ENCODE measurements around the gene SLC6A6.

The SLC6A6 gene

GRCh38 chr3:14376348-14377043 lies 25.9 kb upstream of the SLC6A6 start:
- no peaks in the 10 kb centered on the region for H3K9me3 ChIP-seq (ENCODE audit: control insufficient read depth, low read length)
- peak overlapping the region; percentile 63 for H4K8ac ChIP-seq (ENCODE audit: low read length)
- H3K14ac ChIP-seq (ENCODE audit: low read length in 2 of 2), result no peak overlapping the region
- H3K27me3 ChIP-seq (ENCODE audit: control insufficient read depth in 1 of 2, insufficient read depth in 1 of 2, low read length in 2 of 2), result peaks cover 0 to 8% of the 10 kb centered on the region in 2 experiments
- no peaks in the 10 kb centered on the region for H3K79me1 ChIP-seq (replicated peaks; ENCODE audit: low read length, poor library complexity, severe bottlenecking)
- H3K4me1 ChIP-seq (ENCODE audit: control insufficient read depth, insufficient read depth, low read depth, low read length), result peaks cover 20% of the 10 kb centered on the region
- H2AK5ac ChIP-seq (ENCODE audit: low read length, severe bottlenecking), result no peak overlapping the region
- H3K4me2 ChIP-seq (ENCODE audit: low read length, poor library complexity, severe bottlenecking), result no peak overlapping the region
- 67% methylated on average over 9 of the region's 9 CpGs for whole genome bisulfite sequencing
- H3K36me3 ChIP-seq (ENCODE audit: control insufficient read depth in 1 of 2, insufficient read depth in 2 of 2, low read depth in 1 of 2, low read length in 2 of 2), result no peaks in the 10 kb centered on the region
- H2BK5ac ChIP-seq (ENCODE audit: low read depth, low read length, poor library complexity, severe bottlenecking), result no peak overlapping the region
- H2AFZ ChIP-seq (ENCODE audit: low read depth, low read length), result no peak overlapping the region
- no peak for DNase-seq
- peak overlapping the region; percentile 0 for H4K91ac ChIP-seq (ENCODE audit: low read length)
- no peak overlapping the region for H3K4ac ChIP-seq (ENCODE audit: low read depth in 1 of 2, low read length in 2 of 2)
- peak overlapping the region; percentile 38 for H2BK15ac ChIP-seq (ENCODE audit: low read depth, poor library complexity, severe bottlenecking)
- no peak overlapping the region for H3K9ac ChIP-seq (ENCODE audit: low read length)
- no peak overlapping the region for H3K27ac ChIP-seq (ENCODE audit: low read length, poor library complexity, severe bottlenecking)
- H3K4me3 ChIP-seq (ENCODE audit: insufficient read depth in 1 of 2, low read depth in 1 of 2, low read length in 2 of 2), result no peak overlapping the region
- no peak overlapping the region for H3K23ac ChIP-seq (ENCODE audit: low read length in 2 of 2)
- no peak overlapping the region for H3K18ac ChIP-seq (ENCODE audit: low read depth in 1 of 2, low read length in 2 of 2)
- H2BK12ac ChIP-seq (ENCODE audit: low read length in 2 of 2), result no peak overlapping the region
- H2BK120ac ChIP-seq (ENCODE audit: low read depth, low read length), result no peak overlapping the region

- H3K4me3 ChIP-seq (ENCODE audit: insufficient read depth in 1 of 2, low read depth in 1 of 2, low read length in 2 of 2), result no peak overlapping the region
- no peak overlapping the region for H3K9ac ChIP-seq (ENCODE audit: low read length)
- no peak overlapping the region for H2BK12ac ChIP-seq (ENCODE audit: low read length in 2 of 2)
- WGBS, result 93% methylated on average over 5 of the region's 6 CpGs
- H3K27me3 ChIP-seq (ENCODE audit: control insufficient read depth in 1 of 2, insufficient read depth in 1 of 2, low read length in 2 of 2), result peaks cover 0 to 11% of the 10 kb centered on the region in 2 experiments
- H2BK15ac ChIP-seq (ENCODE audit: low read depth, poor library complexity, severe bottlenecking), result peak overlapping the region; percentile 38
- no peak overlapping the region for H2BK120ac ChIP-seq (ENCODE audit: low read depth, low read length)
- H3K36me3 ChIP-seq (ENCODE audit: control insufficient read depth in 1 of 2, insufficient read depth in 2 of 2, low read depth in 1 of 2, low read length in 2 of 2), result no peaks in the 10 kb centered on the region
- no peak overlapping the region for H3K23ac ChIP-seq (ENCODE audit: low read length in 2 of 2)
- H3K79me1 ChIP-seq (replicated peaks; ENCODE audit: low read length, poor library complexity, severe bottlenecking), result no peaks in the 10 kb centered on the region
- no peak overlapping the region for H2AFZ ChIP-seq (ENCODE audit: low read depth, low read length)
- H3K14ac ChIP-seq (ENCODE audit: low read length in 2 of 2), result no peak overlapping the region
- H2BK5ac ChIP-seq (ENCODE audit: low read depth, low read length, poor library complexity, severe bottlenecking), result no peak overlapping the region
- H3K27ac ChIP-seq (ENCODE audit: low read length, poor library complexity, severe bottlenecking), result no peak overlapping the region
- no peak overlapping the region for H2AK5ac ChIP-seq (ENCODE audit: low read length, severe bottlenecking)
- H3K18ac ChIP-seq (ENCODE audit: low read depth in 1 of 2, low read length in 2 of 2), result no peak overlapping the region
- peak overlapping the region; percentile 63 for H4K8ac ChIP-seq (ENCODE audit: low read length)
- DNase-seq, result no peak
- peak overlapping the region; percentile 0 for H4K91ac ChIP-seq (ENCODE audit: low read length)
- H3K4ac ChIP-seq (ENCODE audit: low read depth in 1 of 2, low read length in 2 of 2), result no peak overlapping the region
- no peaks in the 10 kb centered on the region for H3K9me3 ChIP-seq (ENCODE audit: control insufficient read depth, low read length)
- peaks cover 14% of the 10 kb centered on the region for H3K4me1 ChIP-seq (ENCODE audit: control insufficient read depth, insufficient read depth, low read depth, low read length)
- H3K4me2 ChIP-seq (ENCODE audit: low read length, poor library complexity, severe bottlenecking), result no peak overlapping the region
Measured at GRCh38 chr3:14377044-14377837, 25.2 kb upstream of the SLC6A6 start.

DNA sequence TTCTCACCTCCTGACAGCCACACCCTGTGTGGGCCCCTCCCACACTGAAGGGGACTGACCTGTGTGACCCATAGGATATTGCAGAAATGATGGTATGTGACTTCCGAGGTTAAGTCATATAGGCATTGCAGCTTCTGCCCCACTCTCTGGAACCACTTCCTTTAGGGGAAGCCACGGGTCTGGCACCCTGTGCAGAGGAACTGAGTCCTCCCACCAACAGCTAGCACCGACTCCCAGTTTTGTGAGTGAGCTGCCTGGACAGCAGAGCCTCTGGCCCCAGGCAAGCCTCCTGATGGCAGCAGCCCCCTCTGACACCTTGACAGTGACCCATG lies 24.6 kb upstream of the SLC6A6 start:
- Histone ChIP-seq H2BK120ac (ENCODE audit: low read depth, low read length) (no peak overlapping the region), H3K4me3 (ENCODE audit: insufficient read depth in 1 of 2, low read depth in 1 of 2, low read length in 2 of 2) (no peak overlapping the region), H3K4me1 (ENCODE audit: control insufficient read depth, insufficient read depth, low read depth, low read length) (peaks cover 9% of the 10 kb centered on the region), H3K27ac (ENCODE audit: low read length, poor library complexity, severe bottlenecking) (no peak overlapping the region), H3K14ac (ENCODE audit: low read length in 2 of 2) (no peak overlapping the region), H2BK5ac (ENCODE audit: low read depth, low read length, poor library complexity, severe bottlenecking) (no peak overlapping the region), H2BK15ac (ENCODE audit: low read depth, poor library complexity, severe bottlenecking) (no peak overlapping the region), H3K9me3 (ENCODE audit: control insufficient read depth, low read length) (no peaks in the 10 kb centered on the region), H2AK5ac (ENCODE audit: low read length, severe bottlenecking) (no peak overlapping the region), H2AFZ (ENCODE audit: low read depth, low read length) (no peak overlapping the region), H3K23ac (ENCODE audit: low read length in 2 of 2) (no peak overlapping the region), H3K18ac (ENCODE audit: low read depth in 1 of 2, low read length in 2 of 2) (no peak overlapping the region), H4K91ac (ENCODE audit: low read length) (no peak overlapping the region), H3K4ac (ENCODE audit: low read depth in 1 of 2, low read length in 2 of 2) (no peak overlapping the region), H3K36me3 (ENCODE audit: control insufficient read depth in 1 of 2, insufficient read depth in 2 of 2, low read depth in 1 of 2, low read length in 2 of 2) (no peaks in the 10 kb centered on the region), H3K79me1 (replicated peaks; ENCODE audit: low read length, poor library complexity, severe bottlenecking) (no peaks in the 10 kb centered on the region), H3K27me3 (ENCODE audit: control insufficient read depth in 1 of 2, insufficient read depth in 1 of 2, low read length in 2 of 2) (peaks cover 0 to 12% of the 10 kb centered on the region in 2 experiments), H3K4me2 (ENCODE audit: low read length, poor library complexity, severe bottlenecking) (no peak overlapping the region), H4K8ac (ENCODE audit: low read length) (no peak overlapping the region), H3K9ac (ENCODE audit: low read length) (no peak overlapping the region), H2BK12ac (ENCODE audit: low read length in 2 of 2) (peak overlapping the region in 1 of 2 experiments; percentile 25)
- WGBS, result 74% methylated on average over 3 of the region's 3 CpGs
- no peak for DNase-seq

DNA sequence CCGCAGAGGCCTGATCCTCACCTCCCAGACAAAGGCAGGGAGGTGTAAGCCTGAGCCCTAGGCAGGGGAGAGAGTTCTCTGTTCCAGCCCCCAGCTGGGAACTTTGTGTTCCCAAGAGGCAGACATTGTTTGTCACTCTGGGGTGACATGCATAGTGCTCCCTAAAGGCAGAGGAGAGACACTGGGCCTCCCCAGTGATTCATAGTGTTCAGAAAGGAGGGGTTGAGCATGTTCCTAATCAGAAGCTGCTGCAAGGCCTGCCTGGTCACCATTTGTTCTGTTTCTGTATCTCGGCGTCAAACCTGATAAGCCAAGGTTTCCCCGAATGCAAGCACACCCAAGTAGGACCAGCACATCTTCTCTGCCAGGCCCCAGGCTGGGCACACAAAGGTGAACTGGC lies 24.0 kb upstream of the SLC6A6 start:
- H2BK5ac ChIP-seq (ENCODE audit: low read depth, low read length, poor library complexity, severe bottlenecking), result no peak overlapping the region

More for the DNA sequence above, 24.0 kb upstream of the SLC6A6 start:
- Histone ChIP-seq H3K79me1 (replicated peaks; ENCODE audit: low read length, poor library complexity, severe bottlenecking) (no peaks in the 10 kb centered on the region), H2BK15ac (ENCODE audit: low read depth, poor library complexity, severe bottlenecking) (no peak overlapping the region), H3K4me1 (ENCODE audit: control insufficient read depth, insufficient read depth, low read depth, low read length) (peaks cover 9% of the 10 kb centered on the region), H3K36me3 (ENCODE audit: control insufficient read depth in 1 of 2, insufficient read depth in 2 of 2, low read depth in 1 of 2, low read length in 2 of 2) (no peaks in the 10 kb centered on the region), H3K4me2 (ENCODE audit: low read length, poor library complexity, severe bottlenecking) (no peak overlapping the region), H2AFZ (ENCODE audit: low read depth, low read length) (no peak overlapping the region), H3K23ac (ENCODE audit: low read length in 2 of 2) (no peak overlapping the region), H2AK5ac (ENCODE audit: low read length, severe bottlenecking) (no peak overlapping the region), H3K27ac (ENCODE audit: low read length, poor library complexity, severe bottlenecking) (no peak overlapping the region), H3K9me3 (ENCODE audit: control insufficient read depth, low read length) (no peaks in the 10 kb centered on the region), H2BK12ac (ENCODE audit: low read length in 2 of 2) (no peak overlapping the region), H3K4ac (ENCODE audit: low read depth in 1 of 2, low read length in 2 of 2) (no peak overlapping the region), H3K27me3 (ENCODE audit: control insufficient read depth in 1 of 2, insufficient read depth in 1 of 2, low read length in 2 of 2) (peaks cover 0 to 17% of the 10 kb centered on the region in 2 experiments), H3K4me3 (ENCODE audit: insufficient read depth in 1 of 2, low read depth in 1 of 2, low read length in 2 of 2) (no peak overlapping the region), H2BK120ac (ENCODE audit: low read depth, low read length) (no peak overlapping the region), H4K8ac (ENCODE audit: low read length) (peak overlapping the region; percentile 13), H3K14ac (ENCODE audit: low read length in 2 of 2) (no peak overlapping the region), H3K9ac (ENCODE audit: low read length) (no peak overlapping the region), H4K91ac (ENCODE audit: low read length) (no peak overlapping the region), H3K18ac (ENCODE audit: low read depth in 1 of 2, low read length in 2 of 2) (peak overlapping the region in 1 of 2 experiments; percentile 56)
- 83% methylated on average over 4 of the region's 4 CpGs for WGBS
- DNase-seq, result no peak
